Measurements from ENCODE around the gene LRRC4C. TPM values are rescaled to one million over a fixed set of nuclear protein-coding genes. Genes with fewer than 3 reads are reported as not detected.

LRRC4C gene
- total RNA-seq, 2 donors from 2014 or later = 0.84 to 0.95 TPM

DNA sequence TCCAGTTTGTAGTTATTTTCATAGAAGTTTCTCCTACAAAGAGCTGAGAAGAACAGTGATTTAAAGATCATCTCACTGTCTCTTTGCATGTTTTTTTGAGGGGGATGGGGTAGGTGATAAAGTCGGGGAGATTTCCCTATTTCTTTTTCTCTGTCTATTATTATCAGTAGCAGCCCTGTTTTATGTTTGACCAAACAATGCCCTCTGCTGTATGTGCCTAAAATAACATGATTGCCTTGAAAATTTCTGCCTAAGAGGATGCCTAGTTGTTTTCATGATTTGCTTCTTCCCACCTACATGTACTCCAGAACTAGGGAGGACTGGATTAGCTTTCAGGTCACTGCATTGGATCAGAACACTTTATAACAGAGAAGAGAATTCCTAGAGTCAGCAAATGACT lies 1330.2 kb downstream of the LRRC4C start:
- H3K36me3 Mint-ChIP-seq (ENCODE audit: low read depth) = no peaks in the 10 kb centered on the region
- no peak overlapping the region for H3K9ac ChIP-seq (ENCODE audit: extremely low read depth, low read length, poor library complexity, severe bottlenecking)
- WGBS, 2 experiments (ENCODE audit: insufficient coverage in 1 of 2, insufficient read length in 1 of 2) = no CpG with 5 or more reads among the region's 1 CpG
- no peaks in the 10 kb centered on the region for H3K4me1 ChIP-seq (ENCODE audit: control insufficient read depth, insufficient read depth, low read length)
- H3K27ac ChIP-seq (ENCODE audit: low read depth, low read length) = no peak overlapping the region
- peaks cover 3% of the 10 kb centered on the region for H3K9me3 ChIP-seq (ENCODE audit: control insufficient read depth, low read length)
- no peak overlapping the region for H3K27ac Mint-ChIP-seq
- no peaks in the 10 kb centered on the region for H3K27me3 ChIP-seq (ENCODE audit: control insufficient read depth, insufficient read depth, low read length, poor library complexity, severe bottlenecking)
- DNase-seq = no peak
- H3K36me3 ChIP-seq (ENCODE audit: control insufficient read depth, insufficient read depth, low read length) = no peaks in the 10 kb centered on the region
- no peak overlapping the region for H3K4me3 Mint-ChIP-seq
- H3K27me3 Mint-ChIP-seq (ENCODE audit: insufficient read depth) = peaks cover 3% of the 10 kb centered on the region
- H3K4me3 ChIP-seq (ENCODE audit: low read length) = no peak overlapping the region
- TF ChIP-seq, protein P1, sequence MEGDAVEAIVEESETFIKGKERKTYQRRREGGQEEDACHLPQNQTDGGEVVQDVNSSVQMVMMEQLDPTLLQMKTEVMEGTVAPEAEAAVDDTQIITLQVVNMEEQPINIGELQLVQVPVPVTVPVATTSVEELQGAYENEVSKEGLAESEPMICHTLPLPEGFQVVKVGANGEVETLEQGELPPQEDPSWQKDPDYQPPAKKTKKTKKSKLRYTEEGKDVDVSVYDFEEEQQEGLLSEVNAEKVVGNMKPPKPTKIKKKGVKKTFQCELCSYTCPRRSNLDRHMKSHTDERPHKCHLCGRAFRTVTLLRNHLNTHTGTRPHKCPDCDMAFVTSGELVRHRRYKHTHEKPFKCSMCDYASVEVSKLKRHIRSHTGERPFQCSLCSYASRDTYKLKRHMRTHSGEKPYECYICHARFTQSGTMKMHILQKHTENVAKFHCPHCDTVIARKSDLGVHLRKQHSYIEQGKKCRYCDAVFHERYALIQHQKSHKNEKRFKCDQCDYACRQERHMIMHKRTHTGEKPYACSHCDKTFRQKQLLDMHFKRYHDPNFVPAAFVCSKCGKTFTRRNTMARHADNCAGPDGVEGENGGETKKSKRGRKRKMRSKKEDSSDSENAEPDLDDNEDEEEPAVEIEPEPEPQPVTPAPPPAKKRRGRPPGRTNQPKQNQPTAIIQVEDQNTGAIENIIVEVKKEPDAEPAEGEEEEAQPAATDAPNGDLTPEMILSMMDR (conservative IDR thresholded peaks at IDR 0.05) = peak; percentile 70
- peaks cover 4% of the 10 kb centered on the region for H3K4me1 Mint-ChIP-seq
- H3K9me3 Mint-ChIP-seq = no peaks in the 10 kb centered on the region

DNA sequence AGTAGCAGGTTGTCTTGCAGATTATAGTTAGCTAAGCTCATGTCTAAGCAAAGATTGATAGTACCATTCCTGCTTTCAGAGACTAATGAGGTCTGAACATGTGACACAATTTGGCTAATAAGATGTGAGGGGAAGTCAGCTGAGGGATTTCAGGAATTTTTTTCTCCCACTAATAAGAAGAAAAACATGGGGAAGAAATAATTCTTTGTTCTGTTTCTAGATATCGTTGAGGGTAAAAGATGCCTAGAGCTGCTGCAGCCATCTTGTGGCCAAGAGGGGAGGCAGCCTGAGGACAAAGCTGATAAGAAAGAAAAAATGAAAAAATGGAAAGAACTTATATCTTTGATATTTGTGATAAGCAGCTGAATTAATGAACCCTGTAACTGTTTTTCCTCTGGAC lies 1334.4 kb downstream of the LRRC4C start:
- Histone ChIP-seq H3K27me3 (ENCODE audit: control insufficient read depth, insufficient read depth, low read length, poor library complexity, severe bottlenecking) (no peaks in the 10 kb centered on the region), H3K4me1 (ENCODE audit: control insufficient read depth, insufficient read depth, low read length) (no peaks in the 10 kb centered on the region), H3K9me3 (ENCODE audit: control insufficient read depth, low read length) (peaks cover 13% of the 10 kb centered on the region), H3K9ac (ENCODE audit: extremely low read depth, low read length, poor library complexity, severe bottlenecking) (no peak overlapping the region), H3K27ac (ENCODE audit: low read depth, low read length) (no peak overlapping the region), H3K4me3 (ENCODE audit: low read length) (no peak overlapping the region), H3K36me3 (ENCODE audit: control insufficient read depth, insufficient read depth, low read length) (no peaks in the 10 kb centered on the region)
- Mint-ChIP-seq H3K36me3 (ENCODE audit: low read depth) (no peaks in the 10 kb centered on the region), H3K4me1 (peaks cover 4% of the 10 kb centered on the region), H3K9me3 (peaks cover 4% of the 10 kb centered on the region), H3K27ac (no peak overlapping the region), H3K4me3 (no peak overlapping the region), H3K27me3 (ENCODE audit: insufficient read depth) (peaks cover 3% of the 10 kb centered on the region)
- TF ChIP-seq, protein P1 (conservative IDR thresholded peaks at IDR 0.05) = peak; percentile 79
- peak; percentile 47 for DNase-seq
- 54% methylated on average over 1 of the region's 1 CpG; no CpG with 5 or more reads in 1 of the 2 experiments for WGBS, 2 experiments (ENCODE audit: insufficient coverage in 1 of 2, insufficient read length in 1 of 2)

DNA sequence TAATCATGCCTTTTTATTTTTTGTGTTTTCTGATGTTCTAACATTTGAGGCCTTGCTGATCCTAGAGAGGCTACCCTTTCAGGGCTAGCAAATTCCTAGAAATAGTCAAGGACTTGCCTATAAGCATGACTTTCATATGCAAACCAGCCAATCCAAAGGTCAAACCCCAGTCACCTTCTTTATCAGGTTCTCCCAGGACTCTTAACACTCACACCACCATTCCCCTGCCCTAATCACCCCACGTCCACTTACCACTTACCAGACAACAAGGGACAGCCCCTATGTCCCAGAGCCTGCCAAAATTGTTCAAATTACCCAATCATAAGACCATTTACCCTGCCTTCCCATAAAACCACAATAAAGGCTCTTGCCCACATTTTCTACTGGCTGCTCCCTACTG lies 1339.8 kb downstream of the LRRC4C start:
- H3K9ac ChIP-seq (ENCODE audit: extremely low read depth, low read length, poor library complexity, severe bottlenecking) = no peak overlapping the region
- Mint-ChIP-seq H3K9me3 (peaks cover 15% of the 10 kb centered on the region), H3K27me3 (ENCODE audit: insufficient read depth) (no peaks in the 10 kb centered on the region), H3K36me3 (ENCODE audit: low read depth) (no peaks in the 10 kb centered on the region), H3K4me3 (no peak overlapping the region), H3K27ac (no peak overlapping the region), H3K4me1 (peaks cover 9% of the 10 kb centered on the region)
- H3K4me3 ChIP-seq (ENCODE audit: low read length) = no peak overlapping the region
- H3K27ac ChIP-seq (ENCODE audit: low read depth, low read length) = no peak overlapping the region
- H3K9me3 ChIP-seq (ENCODE audit: control insufficient read depth, low read length) = peaks cover 13% of the 10 kb centered on the region
- 68% methylated on average over 1 of the region's 1 CpG; no CpG with 5 or more reads in 1 of the 2 experiments for WGBS, 2 experiments (ENCODE audit: insufficient coverage in 1 of 2, insufficient read length in 1 of 2)
- TF ChIP-seq, protein P1 (conservative IDR thresholded peaks at IDR 0.05) = no peak
- DNase-seq = no peak
- H3K27me3 ChIP-seq (ENCODE audit: control insufficient read depth, insufficient read depth, low read length, poor library complexity, severe bottlenecking) = no peaks in the 10 kb centered on the region
- H3K4me1 ChIP-seq (ENCODE audit: control insufficient read depth, insufficient read depth, low read length) = peaks cover 3% of the 10 kb centered on the region
- H3K36me3 ChIP-seq (ENCODE audit: control insufficient read depth, insufficient read depth, low read length) = no peaks in the 10 kb centered on the region

Data from endodermal cell (in vitro differentiated cells).